Activated CD8-positive, alpha-beta T cell treated with anti-CD3 and anti-CD28 coated beads for 36 hours (primary cell): ENCODE results near the gene LRRC56. TPM values are rescaled to one million over a fixed set of nuclear protein-coding genes. Genes with fewer than 3 reads are reported as not detected.

Source experiments
- ATAC-seq: fragments of 200-7000 bp; cut with Tn5 transposase; one replicate; pipeline ENCODE4 v1.10.0; 2021; ENCODE audit warnings: mild to moderate bottlenecking, moderate library complexity
- CTCF ChIA-PET: fragments of 350-600 bp; sonication (Branson Sonifier 250); formaldehyde crosslinking; loops from one replicate; lab custom pipeline; 2021; ENCODE audit warnings: antibody characterized with exemption; lab: Charles Lee
- POLR2A ChIA-PET: fragments of 350-600 bp; sonication (Branson Sonifier 250); formaldehyde crosslinking; loops from one replicate; lab custom pipeline; 2021; ENCODE audit warnings: antibody characterized with exemption; lab: Charles Lee
- DNase-seq: peaks from one replicate; pipeline ENCODE4 v3.0.0-alpha.2; 2020
- H3K27ac Mint-ChIP-seq: one replicate; pipeline ENCODE4 v1.8.0; 2021; ENCODE audit warnings: mild to moderate bottlenecking, mixed read lengths
- H3K27me3 Mint-ChIP-seq: one replicate; pipeline ENCODE4 v1.8.0; 2021; ENCODE audit warnings: mixed read lengths
- H3K36me3 Mint-ChIP-seq: one replicate; pipeline ENCODE4 v1.8.0; 2021; ENCODE audit warnings: low read depth, mixed read lengths
- H3K4me1 Mint-ChIP-seq: one replicate; pipeline ENCODE4 v1.8.0; 2021; ENCODE audit warnings: low read depth, mixed read lengths
- H3K4me3 Mint-ChIP-seq: one replicate; pipeline ENCODE4 v1.8.0; 2021; ENCODE audit warnings: mild to moderate bottlenecking, moderate library complexity, mixed read lengths
- H3K9me3 Mint-ChIP-seq: one replicate; pipeline ENCODE4 v1.8.0; 2021; ENCODE audit warnings: mixed read lengths
- CTCF ChIP-seq: fragments of 200-600 bp; IDR thresholded peaks from one replicate; pipeline ENCODE4 v1.8.0; 2022; ENCODE audit warnings: antibody characterized with exemption, mild to moderate bottlenecking
- intact Hi-C: fragments of 100-400 bp; cut with micrococcal nuclease; formaldehyde crosslinking; loops from one replicate; pipeline ENCODE4 v1.10.0; 2022
- total RNA-seq, 2 experiments: library from RNA; stranded (reverse); gene quantifications; one replicate each; pipeline ENCODE4 v1.2.3, GENCODE V29; 2021

The LRRC56 gene
- total RNA-seq, 2 experiments from 2014 or later, result 0.67 to 0.99 TPM

- H3K4me1 Mint-ChIP-seq, result no peaks in the 10 kb centered on the region
- CTCF ChIA-PET, result interaction anchor here (0.7 kb wide), 1 partner anchor 178 kb away, joined by 4 read pairs; no protein-coding TSS in a partner anchor
- H3K9me3 Mint-ChIP-seq, result no peaks in the 10 kb centered on the region
- POLR2A ChIA-PET, result interaction anchor here (1.1 kb wide), 1 partner anchor 94 kb away, joined by 3 read pairs; no protein-coding TSS in a partner anchor
- no peak for TF ChIP-seq CTCF
- ATAC-seq, result no peak
- H3K27me3 Mint-ChIP-seq, result no peaks in the 10 kb centered on the region
- H3K4me3 Mint-ChIP-seq, result no peak overlapping the region
- intact Hi-C loops, result no loop called here
- DNase-seq, result no peak
- no peaks in the 10 kb centered on the region for H3K36me3 Mint-ChIP-seq
- no peak overlapping the region for H3K27ac Mint-ChIP-seq
These were observed 7.5 kb downstream of the LRRC56 start for GRCh38 chr11:544817-545166.

GRCh38 chr11:545171-545570, 7.8 kb downstream of the LRRC56 start:
- Mint-ChIP-seq H3K4me1 (no peaks in the 10 kb centered on the region), H3K27me3 (no peaks in the 10 kb centered on the region), H3K36me3 (no peaks in the 10 kb centered on the region), H3K9me3 (no peaks in the 10 kb centered on the region), H3K27ac (no peak overlapping the region), H3K4me3 (no peak overlapping the region)
- CTCF ChIA-PET, result interaction anchor here (0.7 to 1.2 kb wide), 2 partner anchors 9 to 178 kb away, joined by 3 to 4 read pairs; no protein-coding TSS in a partner anchor
- TF ChIP-seq CTCF, result no peak
- DNase-seq, result no peak
- no peak for ATAC-seq
- POLR2A ChIA-PET, result interaction anchor here (1.1 kb wide), 1 partner anchor 93 kb away, joined by 3 read pairs; no protein-coding TSS in a partner anchor
- intact Hi-C loops, result no loop called here

GRCh38 chr11:548700-549603, 11.6 kb downstream of the LRRC56 start:
- CTCF ChIA-PET, result no interaction called here
- no peak for DNase-seq

GRCh38 chr11:550021-550745, 12.9 kb downstream of the LRRC56 start:
- no peak overlapping the region for H3K27ac Mint-ChIP-seq
- H3K4me3 Mint-ChIP-seq, result no peak overlapping the region
- no peaks in the 10 kb centered on the region for H3K36me3 Mint-ChIP-seq
- ChIA-PET CTCF (no interaction called here), POLR2A (interaction anchor here (0.6 kb wide), 1 partner anchor 43 kb away, joined by 3 read pairs; no protein-coding TSS in a partner anchor)
- H3K27me3 Mint-ChIP-seq, result no peaks in the 10 kb centered on the region
- DNase-seq (no peak), ATAC-seq (no peak)
- H3K4me1 Mint-ChIP-seq, result no peaks in the 10 kb centered on the region
- no peaks in the 10 kb centered on the region for H3K9me3 Mint-ChIP-seq
- intact Hi-C loops, result no loop called here
- no peak for TF ChIP-seq CTCF

More at GRCh38 chr11:548700-549603, 11.6 kb downstream of the LRRC56 start:
- Mint-ChIP-seq H3K9me3 (no peaks in the 10 kb centered on the region), H3K27me3 (no peaks in the 10 kb centered on the region), H3K4me1 (no peaks in the 10 kb centered on the region), H3K27ac (no peak overlapping the region), H3K4me3 (no peak overlapping the region), H3K36me3 (no peaks in the 10 kb centered on the region)
- POLR2A ChIA-PET, result no interaction called here
- TF ChIP-seq CTCF, result no peak
- ATAC-seq, result no peak
- intact Hi-C loops, result no loop called here

- no peak overlapping the region for H3K27ac Mint-ChIP-seq
- no peaks in the 10 kb centered on the region for H3K27me3 Mint-ChIP-seq
- ATAC-seq (no peak), DNase-seq (no peak)
- H3K36me3 Mint-ChIP-seq, result no peaks in the 10 kb centered on the region
- intact Hi-C loops, result no loop called here
- H3K4me3 Mint-ChIP-seq, result no peak overlapping the region
- no peaks in the 10 kb centered on the region for H3K9me3 Mint-ChIP-seq
- no peaks in the 10 kb centered on the region for H3K4me1 Mint-ChIP-seq
- ChIA-PET CTCF (no interaction called here), POLR2A (interaction anchor here (0.6 kb wide), 1 partner anchor 42 kb away, joined by 3 read pairs; no protein-coding TSS in a partner anchor)
- no peak for TF ChIP-seq CTCF
These were observed 13.4 kb downstream of the LRRC56 start for GRCh38 chr11:550746-551085.
